ENCODE results near the gene VCAN.

DNA sequence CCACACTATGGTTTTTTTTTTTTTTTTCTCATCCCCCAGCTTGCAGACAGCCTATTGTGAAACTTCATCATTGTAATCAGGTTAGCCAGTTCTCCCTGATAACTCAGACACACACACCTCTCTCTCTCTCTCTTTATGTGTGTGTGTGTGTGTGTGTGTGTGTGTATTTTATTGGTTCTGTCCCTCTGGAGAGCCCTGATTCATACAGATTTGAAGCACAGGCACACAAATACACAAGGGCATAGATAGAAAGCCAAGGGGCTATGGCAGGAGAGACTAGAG, 20.6 kb upstream of the VCAN start:
- TF ChIP-seq, protein P1, sequence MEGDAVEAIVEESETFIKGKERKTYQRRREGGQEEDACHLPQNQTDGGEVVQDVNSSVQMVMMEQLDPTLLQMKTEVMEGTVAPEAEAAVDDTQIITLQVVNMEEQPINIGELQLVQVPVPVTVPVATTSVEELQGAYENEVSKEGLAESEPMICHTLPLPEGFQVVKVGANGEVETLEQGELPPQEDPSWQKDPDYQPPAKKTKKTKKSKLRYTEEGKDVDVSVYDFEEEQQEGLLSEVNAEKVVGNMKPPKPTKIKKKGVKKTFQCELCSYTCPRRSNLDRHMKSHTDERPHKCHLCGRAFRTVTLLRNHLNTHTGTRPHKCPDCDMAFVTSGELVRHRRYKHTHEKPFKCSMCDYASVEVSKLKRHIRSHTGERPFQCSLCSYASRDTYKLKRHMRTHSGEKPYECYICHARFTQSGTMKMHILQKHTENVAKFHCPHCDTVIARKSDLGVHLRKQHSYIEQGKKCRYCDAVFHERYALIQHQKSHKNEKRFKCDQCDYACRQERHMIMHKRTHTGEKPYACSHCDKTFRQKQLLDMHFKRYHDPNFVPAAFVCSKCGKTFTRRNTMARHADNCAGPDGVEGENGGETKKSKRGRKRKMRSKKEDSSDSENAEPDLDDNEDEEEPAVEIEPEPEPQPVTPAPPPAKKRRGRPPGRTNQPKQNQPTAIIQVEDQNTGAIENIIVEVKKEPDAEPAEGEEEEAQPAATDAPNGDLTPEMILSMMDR (tag by site-specific recombination; IDR thresholded peaks at IDR 0.05), result no peak
- TF ChIP-seq, protein P2, sequence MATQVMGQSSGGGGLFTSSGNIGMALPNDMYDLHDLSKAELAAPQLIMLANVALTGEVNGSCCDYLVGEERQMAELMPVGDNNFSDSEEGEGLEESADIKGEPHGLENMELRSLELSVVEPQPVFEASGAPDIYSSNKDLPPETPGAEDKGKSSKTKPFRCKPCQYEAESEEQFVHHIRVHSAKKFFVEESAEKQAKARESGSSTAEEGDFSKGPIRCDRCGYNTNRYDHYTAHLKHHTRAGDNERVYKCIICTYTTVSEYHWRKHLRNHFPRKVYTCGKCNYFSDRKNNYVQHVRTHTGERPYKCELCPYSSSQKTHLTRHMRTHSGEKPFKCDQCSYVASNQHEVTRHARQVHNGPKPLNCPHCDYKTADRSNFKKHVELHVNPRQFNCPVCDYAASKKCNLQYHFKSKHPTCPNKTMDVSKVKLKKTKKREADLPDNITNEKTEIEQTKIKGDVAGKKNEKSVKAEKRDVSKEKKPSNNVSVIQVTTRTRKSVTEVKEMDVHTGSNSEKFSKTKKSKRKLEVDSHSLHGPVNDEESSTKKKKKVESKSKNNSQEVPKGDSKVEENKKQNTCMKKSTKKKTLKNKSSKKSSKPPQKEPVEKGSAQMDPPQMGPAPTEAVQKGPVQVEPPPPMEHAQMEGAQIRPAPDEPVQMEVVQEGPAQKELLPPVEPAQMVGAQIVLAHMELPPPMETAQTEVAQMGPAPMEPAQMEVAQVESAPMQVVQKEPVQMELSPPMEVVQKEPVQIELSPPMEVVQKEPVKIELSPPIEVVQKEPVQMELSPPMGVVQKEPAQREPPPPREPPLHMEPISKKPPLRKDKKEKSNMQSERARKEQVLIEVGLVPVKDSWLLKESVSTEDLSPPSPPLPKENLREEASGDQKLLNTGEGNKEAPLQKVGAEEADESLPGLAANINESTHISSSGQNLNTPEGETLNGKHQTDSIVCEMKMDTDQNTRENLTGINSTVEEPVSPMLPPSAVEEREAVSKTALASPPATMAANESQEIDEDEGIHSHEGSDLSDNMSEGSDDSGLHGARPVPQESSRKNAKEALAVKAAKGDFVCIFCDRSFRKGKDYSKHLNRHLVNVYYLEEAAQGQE (tag by site-specific recombination; IDR thresholded peaks at IDR 0.05), result no peak
- TF ChIP-seq ZNF24 (tag by site-specific recombination; IDR thresholded peaks at IDR 0.05) (no peak), ZFP41 (tag by site-specific recombination; IDR thresholded peaks at IDR 0.05; ENCODE audit: borderline replicate concordance) (no peak), ZNF561 (tag by site-specific recombination; IDR thresholded peaks at IDR 0.05; ENCODE audit: borderline replicate concordance) (no peak), ZNF404 (tag by site-specific recombination; IDR thresholded peaks at IDR 0.05) (no peak), ZNF596 (tag by site-specific recombination; IDR thresholded peaks at IDR 0.05) (no peak), YY1 (tag by site-specific recombination; IDR thresholded peaks at IDR 0.05) (no peak), ZNF16 (tag by site-specific recombination; IDR thresholded peaks at IDR 0.05; ENCODE audit: low read depth) (no peak), FEZF1 (tag by site-specific recombination; IDR thresholded peaks at IDR 0.05) (no peak)
- TF ChIP-seq, protein P3, sequence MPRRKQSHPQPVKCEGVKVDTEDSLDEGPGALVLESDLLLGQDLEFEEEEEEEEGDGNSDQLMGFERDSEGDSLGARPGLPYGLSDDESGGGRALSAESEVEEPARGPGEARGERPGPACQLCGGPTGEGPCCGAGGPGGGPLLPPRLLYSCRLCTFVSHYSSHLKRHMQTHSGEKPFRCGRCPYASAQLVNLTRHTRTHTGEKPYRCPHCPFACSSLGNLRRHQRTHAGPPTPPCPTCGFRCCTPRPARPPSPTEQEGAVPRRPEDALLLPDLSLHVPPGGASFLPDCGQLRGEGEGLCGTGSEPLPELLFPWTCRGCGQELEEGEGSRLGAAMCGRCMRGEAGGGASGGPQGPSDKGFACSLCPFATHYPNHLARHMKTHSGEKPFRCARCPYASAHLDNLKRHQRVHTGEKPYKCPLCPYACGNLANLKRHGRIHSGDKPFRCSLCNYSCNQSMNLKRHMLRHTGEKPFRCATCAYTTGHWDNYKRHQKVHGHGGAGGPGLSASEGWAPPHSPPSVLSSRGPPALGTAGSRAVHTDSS (tag by site-specific recombination; IDR thresholded peaks at IDR 0.05), result no peak

Data from HEK293 (cell line).